HCEC 1CT (cell line): ENCODE measurements around the gene THAP4.
A peak's percentile ranks its signal among the peaks of the same experiment; 100 is the strongest.

Experiments used
- DNase-seq: peaks from one replicate; pipeline ENCODE4 v3.0.0-alpha.2; 2017

THAP4 gene

DNA sequence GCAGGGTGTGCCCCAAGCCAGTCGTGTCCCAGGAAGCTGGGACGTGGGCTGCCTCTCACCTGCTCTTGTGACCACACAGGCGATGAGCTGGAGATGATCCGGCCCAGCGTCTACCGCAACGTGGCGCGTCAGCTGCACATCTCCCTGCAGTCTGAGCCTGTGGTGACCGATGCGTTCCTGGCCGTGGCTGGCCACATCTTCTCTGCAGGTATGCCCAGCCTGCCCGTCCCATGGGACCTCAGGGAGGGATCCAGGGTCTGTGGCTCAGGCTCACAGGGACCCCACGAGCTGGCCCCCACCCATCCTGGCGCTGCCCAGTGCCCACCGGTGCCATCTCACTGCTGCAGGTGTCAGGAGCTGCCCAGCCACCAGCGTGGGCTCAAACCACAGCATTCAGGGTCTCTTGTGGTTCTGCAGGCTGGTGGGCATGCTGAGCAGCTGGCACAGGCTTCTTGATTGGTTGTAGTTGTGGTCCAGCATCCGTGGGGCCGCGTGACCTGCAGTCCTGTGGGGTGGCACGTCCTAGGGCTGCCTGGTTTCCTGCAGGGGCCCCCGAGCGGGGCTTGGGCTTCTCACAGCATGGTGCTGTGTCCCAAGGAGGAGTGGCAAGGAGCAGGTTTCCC lies 74.6 kb downstream of the THAP4 start:
- DNase-seq = no peak

DNA sequence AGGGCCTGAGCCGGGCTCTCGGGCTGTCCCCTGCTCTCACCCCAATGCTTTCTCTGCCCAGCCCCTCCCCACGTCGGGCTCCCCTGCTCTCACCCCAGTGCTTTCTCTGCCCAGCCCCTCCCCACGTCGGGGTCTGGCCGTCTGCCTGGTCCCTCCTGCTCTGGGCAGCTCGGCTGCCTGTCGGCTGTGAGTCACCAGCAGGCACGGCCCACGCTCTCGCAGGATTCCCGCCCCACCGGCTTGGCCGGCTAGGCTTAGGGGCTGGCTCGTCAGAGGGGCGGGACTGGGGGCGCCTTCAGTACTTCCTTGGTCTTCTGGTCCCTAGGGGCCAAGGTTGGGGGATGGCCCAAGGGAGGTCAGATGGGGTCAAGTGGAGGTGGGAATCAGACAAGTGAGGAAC lies 75.1 kb downstream of the THAP4 start:
- DNase-seq = peak; percentile 39

DNA sequence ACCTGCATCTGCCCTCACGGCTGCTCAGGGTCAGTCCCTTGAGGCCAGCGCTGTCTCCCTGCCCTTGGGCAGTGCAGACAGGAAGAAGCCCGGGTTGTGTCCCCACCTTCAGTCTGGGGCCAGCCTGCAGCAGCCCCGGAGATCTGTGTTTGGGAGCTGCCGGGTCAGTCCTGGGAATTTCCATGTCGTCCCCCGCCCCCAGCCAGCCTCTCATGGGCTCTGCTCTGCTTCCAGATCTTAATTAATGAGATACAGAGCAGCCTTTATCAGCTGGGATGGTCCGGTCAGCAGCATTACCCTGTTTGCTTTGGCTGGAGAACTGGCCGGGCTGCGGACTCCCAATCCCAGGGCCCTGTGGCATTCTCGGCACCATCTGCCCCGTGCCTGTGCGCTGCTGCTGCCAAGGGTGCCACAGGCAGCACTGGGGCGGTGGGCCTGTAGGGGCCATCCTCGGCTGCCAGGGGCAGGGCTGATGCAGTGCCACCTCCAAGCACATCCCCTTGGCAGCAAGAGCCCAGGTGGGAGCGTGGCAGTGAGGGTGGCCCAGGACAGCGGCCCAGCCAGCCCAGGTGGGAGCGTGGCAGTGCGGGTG lies 76.0 kb downstream of the THAP4 start:
- no peak for DNase-seq

DNA sequence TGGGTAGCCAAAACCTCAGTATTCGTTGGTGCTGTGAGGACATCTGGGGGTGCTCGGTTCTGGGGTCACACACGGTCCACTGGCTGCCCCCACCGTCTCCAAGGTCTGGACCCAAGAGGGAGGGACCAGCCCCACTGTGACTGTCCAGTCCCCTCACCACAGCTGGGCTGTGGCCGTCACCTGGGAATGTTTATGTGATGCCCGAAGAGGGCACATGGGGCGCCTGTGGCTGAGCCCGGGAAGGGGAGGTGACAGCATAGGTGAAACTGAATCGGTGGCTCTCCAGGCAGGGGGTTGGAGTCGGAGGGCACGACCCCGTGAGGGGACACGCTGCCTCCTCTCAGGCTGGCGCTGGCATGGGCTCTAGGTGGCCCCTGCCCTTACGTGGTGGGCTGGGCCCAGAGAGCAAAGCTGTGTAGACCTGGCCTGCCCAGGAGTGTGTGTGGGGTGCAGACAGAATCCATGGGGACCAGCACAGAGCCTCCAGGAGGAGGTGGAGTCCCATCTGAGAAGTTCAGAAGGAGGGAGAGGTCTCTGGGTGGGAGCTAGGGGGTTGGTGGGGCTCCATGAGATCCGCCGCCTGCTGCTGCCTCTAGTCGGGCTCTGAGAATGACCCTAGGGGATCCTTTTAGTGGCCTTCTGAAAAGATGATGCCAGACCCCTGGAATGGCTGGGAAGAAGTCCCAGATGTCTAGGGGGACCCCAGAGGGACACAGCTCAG lies 76.6 kb downstream of the THAP4 start:
- no peak for DNase-seq

DNA sequence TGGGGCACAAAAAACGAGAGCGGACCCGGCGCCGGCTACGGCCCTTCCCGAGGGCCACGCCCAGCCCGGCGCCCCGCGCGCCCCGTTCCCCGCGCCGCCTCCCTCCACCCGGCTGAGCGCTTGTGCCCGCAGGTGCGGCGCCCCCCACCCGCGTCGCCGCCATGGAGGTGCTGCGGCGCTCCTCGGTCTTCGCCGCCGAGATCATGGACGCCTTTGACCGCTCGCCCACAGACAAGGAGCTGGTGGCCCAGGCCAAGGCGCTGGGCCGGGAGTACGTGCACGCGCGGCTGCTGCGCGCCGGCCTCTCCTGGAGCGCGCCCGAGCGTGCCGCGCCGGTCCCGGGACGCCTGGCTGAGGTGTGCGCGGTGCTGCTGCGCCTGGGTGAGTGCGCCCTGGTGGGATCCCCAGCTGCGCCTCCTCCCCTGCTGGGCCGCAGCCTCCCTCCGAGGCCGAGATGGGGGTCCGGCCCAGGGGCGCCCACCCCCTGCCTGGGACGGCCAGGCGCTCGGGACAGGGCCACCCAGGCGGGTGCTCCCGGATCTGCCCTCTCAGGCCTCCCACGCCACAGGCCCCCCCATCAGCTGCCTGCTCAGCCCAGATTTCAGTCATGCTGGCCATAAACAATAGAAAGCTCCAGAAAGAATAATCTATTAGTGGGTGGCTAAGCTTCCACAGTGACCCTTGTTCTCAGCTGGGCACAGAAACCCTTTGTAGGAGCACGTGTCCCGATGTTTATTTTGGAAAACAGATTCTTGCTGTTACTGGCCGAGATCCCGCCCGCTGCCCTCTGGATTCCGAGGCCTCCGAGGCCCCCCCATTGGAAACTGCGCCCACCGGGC lies 77.4 kb downstream of the THAP4 start:
- DNase-seq = peak; percentile 66

DNA sequence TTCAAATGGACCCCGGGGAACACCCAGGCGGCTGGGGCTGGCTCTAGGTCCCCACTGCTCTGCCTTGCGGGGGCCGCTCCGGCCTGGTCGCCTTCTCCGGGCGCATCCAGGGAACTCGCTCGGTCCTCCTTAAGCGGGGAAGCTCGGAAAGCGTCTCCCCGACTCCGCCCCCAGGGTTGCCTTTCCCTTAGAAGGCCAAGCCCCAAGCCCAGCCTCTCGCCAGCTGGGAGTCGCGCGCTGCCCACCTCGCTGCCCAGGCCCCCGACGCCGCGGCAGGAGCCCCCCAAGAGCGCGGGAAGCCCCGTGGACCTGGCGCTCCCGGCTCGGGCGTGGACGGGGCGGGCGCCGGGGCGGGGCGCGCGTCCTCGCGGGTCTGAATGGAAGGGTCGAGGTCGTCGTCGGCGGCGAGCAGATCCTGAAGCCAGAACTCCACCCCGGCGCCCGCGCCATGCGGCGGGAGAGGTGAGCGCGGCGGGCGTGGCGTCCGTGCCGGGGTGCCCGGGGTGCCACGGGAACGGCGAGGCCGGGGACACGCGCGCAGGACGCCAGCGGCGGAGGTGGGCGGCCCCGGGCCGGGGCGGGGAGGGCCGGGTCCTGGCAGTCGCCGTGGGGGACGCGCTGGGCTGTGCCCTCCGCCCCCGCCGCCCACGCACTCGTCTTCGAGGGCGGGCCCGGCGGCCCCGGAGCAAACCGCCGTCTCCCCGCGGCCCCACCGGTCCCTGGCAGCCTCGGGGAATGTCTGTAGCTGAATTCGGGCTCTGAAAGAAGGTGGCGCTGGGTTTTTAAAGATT lies 78.2 kb downstream of the THAP4 start, which contains the start of gene BOK:
TSS of gene BOK (plus strand) at position 214 of the 791 bp plus-strand sequence. CDS start 739 bp downstream, outside the sequence.
- DNase-seq = peak; percentile 65

DNA sequence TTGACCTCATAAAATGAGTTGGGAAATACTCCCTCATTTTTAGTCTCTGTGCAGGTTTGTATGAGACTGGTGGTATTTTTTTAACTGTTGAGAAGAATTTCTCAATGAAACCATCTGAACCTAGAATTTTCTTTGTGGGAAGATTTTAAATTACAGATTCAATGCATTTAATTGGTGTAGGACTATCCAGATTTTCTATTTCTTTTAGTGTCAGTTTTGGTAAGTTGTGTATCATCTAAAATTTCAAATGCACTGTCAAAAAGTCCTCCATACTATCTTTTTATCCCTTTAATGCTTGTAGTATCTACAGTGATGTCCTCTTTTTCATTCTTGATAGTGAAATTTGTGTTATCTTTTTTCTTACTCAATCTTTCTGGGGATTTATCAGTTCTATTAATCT lies 80.2 kb downstream of the THAP4 start:
- no peak for DNase-seq

DNA sequence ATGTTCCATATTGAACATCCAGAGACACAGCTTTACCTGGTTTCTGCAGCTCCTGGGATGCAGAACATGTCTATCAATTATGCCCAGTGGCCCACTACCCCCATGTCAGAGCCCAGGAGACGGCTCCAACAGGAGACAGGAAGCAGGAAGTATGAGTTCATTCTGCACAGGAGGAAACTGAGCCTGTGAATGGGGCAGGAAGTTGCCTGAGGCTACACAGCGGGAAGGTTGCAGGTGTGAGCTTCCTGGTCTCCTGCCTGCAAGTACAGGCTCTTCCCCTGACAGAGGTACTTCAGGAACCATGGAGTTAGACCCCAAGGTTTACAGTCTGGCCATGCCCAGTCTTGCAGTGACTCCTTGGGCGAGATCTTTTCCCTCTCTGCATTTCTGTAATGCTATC lies 81.2 kb downstream of the THAP4 start:
- no peak for DNase-seq

DNA sequence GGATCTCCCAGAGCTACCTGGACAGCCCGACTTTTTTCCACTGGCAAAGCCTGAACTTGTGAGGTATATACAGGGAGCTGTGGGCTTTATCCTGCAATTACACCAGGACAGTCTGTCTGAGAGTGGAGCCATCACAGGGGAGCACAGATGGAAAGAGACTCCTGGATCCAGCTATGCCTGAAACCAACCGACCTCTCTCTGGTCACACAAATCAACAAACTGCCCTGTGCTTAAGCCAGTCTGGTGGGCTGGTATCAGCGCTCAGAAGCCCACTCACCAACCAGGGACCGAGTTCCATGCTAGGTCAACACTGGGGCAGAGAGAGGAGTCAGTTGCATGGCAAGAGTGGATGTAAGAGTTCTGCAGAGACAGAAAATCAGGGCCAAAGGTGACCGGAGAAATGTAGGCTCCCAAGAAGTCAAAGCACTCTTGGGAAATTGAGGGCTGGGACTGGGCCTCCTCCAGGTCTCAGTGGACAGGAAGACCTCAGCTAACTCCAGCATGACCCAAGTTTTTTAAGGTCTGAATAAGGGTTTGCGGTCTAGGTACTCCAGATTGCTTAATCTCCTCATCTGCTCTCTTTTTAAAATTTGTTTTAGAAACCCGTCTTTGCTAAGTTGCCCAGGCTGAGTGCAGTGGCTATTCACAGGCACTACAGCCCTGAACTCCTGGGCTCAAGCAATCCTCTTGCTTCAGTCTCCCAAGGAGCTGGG lies 82.2 kb downstream of the THAP4 start:
- no peak for DNase-seq

DNA sequence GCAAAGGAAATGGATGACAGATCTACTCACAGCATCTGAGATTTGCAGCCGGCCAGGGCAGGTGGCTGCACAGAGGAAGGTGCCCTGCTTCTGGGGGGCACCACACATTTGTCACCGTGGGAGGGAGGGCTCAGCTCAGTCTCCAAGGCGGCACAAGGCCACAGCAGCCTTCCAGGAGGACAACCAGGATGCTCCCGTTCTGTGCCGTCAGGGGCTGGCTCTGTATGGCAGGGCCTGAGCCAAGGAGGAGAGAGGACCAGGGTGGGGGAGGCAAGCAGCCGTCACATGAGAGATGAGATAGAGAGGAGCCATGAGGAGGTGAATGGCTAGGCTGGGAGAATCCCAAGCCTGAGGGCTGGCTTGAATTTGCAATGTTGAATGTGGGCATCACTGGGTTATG lies 83.0 kb downstream of the THAP4 start:
- DNase-seq = no peak

DNA sequence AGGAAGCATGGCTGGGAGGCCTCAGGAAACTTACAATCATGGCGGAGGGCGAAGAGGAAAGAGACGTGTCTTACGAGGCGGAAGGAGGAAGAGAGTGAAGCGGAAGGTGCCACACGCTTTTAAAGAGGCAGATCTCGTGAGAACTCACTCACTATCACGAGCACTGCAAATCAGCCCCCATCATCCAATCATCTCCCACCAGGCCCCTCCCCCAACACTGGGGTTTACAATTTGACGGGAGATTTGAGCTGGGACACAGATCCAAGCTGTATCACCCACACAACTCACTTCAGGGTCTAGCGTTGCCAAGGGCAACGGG lies 83.5 kb downstream of the THAP4 start:
- no peak for DNase-seq

DNA sequence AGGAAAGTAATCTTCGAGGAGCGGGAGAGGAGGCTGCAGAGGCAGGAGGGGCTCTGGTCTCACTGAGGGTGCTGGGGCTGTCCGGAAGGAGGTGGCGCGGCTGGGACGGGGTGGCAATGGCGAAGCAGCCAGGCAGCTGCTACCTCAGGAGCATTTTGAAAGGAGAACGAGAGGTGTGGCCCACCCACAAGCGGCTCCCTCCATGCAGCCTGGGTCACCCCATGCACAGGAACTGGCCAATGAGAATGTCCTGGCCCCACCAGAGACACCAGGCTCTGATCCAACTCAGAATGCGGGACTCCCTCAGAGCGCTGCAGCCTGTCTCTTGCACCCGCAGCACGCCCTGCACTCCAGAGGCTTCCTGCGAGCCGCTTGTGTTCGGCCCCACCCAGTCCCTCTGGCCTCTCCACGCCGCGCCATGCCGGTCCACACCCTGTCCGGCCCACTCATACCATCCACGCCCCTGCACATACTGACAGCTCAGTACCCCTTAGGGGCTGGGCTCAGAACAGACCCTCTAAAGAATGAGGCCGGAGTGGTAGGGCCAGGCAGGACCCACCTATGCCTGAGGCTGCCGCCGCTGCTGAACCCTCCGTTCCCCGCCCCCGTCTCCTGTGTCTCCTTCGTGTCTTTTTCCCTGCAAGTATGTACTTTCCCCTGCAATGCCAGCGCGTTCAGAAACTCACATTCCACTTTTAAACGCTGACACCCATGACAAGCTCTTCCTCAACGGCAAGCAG lies 84.8 kb downstream of the THAP4 start:
- no peak for DNase-seq

DNA sequence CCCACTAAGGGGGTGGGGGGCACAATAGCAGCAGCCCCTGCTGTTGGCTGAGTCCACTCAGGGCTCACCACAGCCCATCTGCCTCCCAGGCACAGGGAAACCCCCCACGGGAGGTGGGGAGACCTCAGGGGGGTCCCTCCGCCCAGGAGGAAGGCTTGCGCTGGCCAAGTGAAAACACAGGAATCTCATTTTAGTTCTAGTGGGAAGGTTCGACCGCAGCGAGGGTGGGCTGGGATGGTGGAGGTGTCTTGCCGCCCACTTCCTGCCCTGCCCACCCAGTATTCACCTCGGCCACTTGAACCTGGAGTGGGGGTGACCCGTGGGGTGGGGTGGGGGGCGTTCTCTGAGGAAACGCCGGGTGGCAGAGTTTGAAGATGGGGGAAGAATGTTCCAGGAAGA lies 85.4 kb downstream of the THAP4 start:
- DNase-seq = no peak

DNA sequence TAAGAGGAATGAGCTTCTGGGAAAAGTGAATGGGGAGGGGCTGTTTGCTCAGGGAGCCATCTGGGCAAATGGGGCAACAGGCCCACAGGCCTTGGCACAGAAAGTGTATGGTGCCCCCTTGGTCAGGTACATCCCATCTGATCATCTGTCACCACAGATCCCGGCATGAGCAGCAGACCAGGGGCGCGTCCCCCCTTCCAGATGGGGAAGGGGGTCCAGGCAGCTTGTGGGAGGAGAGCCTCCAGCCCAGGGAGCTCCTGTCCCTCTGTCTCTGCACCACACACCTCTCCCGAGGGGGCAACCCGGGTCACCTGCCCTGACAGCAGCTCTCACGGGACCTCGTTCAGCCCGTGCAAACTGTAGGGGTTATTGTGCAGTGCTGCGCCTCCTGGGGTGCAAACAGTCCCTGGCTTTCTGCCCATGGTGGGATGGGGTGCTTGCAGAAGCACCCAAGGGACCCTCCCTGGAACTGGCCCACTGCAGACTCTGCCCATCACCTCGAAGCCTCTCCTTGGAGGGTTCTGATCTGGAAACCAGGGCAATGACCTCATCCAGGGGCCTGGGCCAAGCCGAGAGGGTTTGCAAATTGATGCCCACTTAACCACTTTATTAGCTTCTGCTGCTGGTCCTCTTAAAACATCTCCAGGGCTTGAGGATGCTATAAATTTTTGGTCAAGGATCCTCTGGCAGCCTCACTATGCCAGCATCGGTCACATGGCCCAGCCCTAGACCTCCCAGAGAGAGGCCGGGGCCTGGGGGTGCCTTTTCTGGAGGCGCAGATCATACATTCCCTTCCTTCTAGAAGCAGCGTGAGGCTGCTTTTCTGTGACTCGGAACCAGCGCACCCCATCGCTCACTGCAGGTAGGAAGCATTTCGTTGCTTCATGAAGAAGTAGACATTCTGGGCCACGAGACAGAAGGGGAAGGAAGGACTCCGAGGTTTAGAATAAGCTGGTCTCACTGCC lies 86.1 kb downstream of the THAP4 start:
- DNase-seq = no peak

DNA sequence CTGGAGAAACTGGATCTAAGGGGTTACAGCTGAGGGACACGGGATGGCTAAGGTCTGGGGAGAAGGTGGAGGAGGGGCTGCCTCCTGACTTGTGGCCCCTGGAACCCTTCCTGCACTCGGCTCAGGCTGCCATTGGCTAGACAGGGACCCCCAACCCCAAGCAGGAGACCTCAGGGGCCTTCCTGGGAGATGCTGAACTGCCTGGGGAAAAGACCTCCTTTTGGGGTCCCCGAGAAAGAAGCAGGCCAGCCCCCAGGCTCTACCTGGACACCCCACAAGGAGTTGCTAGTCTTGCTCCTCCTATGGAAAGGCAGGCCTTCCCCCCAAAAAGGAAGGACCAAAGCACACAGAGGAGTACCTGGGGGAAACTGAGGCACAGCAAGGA lies 88.5 kb downstream of the THAP4 start:
- DNase-seq = no peak

DNA sequence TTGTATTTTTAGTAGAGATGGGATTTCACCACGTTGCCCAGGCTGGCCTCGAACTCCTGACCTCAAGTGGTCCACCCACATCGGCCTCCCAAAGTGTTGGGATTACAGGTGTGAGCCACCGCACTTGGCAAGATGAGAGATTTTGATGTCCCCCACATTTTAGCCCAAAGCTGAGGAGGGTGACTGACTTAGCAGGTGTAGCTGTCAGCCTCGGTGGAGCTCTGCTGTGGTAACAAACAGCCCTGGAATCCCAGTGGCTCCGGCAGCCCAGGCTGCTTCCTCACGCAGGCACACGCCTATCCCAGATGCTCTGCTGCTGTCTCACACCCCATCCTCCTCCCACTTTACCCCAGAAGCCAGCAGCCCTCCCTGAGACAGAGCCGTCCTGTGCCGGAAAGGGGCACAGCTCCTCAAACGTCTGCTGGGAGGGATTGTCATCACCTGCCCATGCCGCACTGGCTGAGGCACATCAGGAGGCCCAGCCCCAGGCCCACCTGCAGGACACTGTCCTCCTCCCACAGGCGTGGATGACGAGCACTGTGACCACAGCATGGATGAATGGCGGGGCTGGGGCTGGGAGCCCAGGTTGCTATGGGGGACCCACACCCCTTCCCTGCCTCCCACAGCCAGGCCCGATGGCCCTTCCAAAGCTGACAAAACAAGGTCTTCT lies 89.0 kb downstream of the THAP4 start:
- DNase-seq = no peak

DNA sequence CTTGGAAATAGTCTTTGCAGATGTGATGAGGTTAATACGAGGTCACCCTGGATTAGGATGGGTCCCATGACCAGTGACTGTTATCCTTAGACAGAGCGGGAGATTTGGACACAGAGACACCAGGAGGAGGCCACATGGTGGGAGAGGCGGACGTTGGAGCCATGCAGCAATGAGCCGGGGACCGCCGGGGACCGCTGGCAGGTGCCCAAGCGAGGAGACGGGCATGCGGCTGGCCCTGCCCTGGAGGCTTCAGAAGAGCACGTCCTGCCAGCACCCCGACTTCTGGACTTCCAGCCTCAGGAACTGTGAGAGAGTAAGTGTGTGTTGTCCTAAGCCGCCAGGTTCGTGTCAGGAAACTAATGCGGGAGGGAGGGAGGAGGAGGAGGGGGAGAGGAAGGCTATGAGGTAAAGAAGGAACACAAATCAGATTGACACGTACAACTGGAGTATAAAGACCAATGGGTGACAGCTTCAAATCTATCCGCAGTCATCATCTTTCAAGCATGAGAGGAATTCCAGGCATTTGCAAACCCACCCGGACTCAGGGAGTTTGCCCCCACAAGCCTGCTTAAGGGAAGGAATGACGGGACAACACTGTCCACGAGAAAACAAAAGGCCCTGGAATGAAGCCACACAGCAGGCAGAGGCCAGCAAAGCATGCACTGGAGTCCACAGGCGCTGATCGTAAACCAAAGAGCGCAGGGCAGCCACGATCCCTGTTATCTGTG lies 90.0 kb downstream of the THAP4 start:
- peak; percentile 54 for DNase-seq

DNA sequence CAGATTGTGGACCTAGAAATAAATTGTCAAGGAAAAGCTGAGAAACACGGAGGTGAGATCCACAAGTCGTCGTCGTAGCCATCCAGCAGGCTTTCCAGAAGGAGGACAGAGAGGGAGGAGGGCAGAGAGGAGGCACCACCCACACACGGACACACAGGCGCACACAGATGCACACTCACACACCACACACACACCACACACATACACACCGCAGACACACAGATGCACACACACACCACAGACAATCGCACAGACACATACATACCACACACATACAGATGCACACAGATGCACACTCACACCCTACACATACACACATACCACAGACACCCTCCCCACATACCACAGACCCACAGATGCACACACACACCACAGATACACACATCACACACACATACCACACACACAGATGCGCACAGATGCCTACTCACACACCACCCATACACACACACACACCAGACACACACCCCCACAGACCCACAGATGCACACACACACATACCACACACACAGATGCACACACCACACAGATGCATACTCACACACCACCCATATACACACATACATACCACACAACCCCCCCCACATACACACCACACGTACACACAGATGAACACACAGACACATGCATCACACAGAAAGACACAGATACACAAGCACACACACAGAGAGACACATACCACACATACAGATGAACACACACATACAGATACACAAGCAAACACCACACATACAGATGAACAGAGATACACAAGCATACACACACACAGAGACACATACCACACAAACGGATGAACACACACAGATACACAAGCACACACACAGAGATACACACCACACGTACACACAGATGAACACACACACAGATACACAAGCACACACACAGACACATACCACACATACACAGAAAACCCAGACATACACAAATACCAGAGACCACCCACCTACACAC lies 91.2 kb downstream of the THAP4 start:
- no peak for DNase-seq
